GM12801 (cell line): ENCODE results near the gene PTCHD4.

ENCODE experiments used
- CTCF ChIP-seq: IDR thresholded peaks from one replicate; pipeline ENCODE4 v1.5.1; 2011; ENCODE audit warnings: control low read depth; ENCODE audit not compliant: insufficient read length; ENCODE audit errors: extremely low read depth

Gene PTCHD4

DNA sequence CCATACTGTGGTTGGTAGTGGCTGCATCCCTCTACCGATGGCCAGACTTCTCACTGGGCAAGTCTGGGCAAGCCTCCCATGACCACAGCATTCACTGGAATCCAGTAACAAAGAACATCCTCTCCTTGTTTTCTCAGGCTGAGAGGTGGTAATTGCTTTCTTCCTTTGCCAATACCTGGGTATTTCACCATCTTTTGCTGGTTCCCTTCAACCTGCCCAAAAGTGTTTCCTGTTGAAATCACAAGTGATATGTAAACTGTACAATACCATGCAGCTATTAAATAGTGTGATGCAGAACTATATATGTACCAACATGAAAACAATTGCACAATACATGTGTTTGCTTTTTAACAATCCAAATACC is at the start of gene PTCHD4:
Gene PTCHD4, minus strand, starts transcription at position 55 of the 364 bp plus-strand sequence. CDS start 42,240 bp downstream, outside the sequence.
- no peak for TF ChIP-seq CTCF

- TF ChIP-seq CTCF: no peak
Observed at GRCh38 chr6:48151142-48151541, 40.1 kb upstream of the PTCHD4 start.

- TF ChIP-seq CTCF: no peak
Observed at GRCh38 chr6:48150701-48151100, 39.7 kb upstream of the PTCHD4 start.

DNA sequence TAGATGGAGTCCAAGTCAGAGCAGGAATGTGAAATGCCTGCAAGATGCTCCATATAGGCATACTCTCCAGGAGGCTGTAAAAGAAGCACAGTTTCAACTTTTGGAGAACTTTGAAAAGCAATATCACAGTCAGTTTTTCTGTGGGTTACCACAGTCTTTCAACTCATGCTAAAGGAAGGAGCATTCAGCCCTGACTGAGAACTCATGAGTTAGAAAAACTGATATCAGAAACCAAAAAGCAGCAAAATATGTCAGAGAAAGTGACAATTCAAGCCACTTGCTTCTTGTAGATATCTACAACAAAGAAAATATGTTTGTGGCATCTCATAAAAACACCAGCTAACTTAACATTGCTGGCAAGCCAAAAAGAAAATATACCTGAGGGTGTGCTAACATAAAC is 36.1 kb upstream of the PTCHD4 start:
- no peak for TF ChIP-seq CTCF

GRCh38 chr6:48144021-48144420 is 33.0 kb upstream of the PTCHD4 start:
- TF ChIP-seq CTCF: no peak

- no peak for TF ChIP-seq CTCF
Observed at GRCh38 chr6:48141975-48142374, 31.0 kb upstream of the PTCHD4 start.

DNA sequence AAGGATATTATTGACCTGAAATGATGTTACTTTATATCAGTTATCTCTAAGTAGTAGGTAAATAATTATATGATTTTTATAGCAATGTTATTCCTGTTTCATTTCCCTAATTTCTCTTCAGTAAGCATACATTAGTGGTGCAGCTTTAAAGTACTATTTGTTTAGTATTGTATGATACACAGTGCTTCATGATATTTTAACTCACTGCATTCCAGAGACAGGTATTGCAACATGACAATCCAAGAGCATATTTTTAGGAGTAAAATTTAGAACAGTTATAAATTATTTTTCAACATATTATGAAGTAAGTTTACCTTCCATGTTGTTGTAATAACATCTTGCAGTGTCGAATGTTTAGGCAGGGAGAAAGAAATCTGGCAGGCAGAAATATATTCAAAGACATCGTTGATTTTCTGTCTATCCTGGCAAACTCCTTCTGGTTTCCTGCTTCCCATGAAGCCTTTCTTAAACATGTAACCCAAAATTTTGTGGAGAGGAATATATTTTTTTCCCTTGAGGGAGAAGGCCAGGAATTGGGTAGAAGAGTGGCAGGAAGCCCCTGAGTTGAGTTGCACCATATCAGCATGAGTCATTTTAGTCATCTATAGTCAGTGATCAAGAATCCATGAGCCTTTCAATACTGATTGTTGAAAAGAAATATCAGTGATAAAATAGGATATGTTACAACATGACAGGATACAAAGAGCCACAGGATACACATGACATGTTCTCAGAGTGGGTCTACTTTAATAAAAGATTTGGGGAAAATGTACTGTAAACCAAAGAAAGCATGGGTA is 29.0 kb upstream of the PTCHD4 start:
- no peak for TF ChIP-seq CTCF
